Neural crest cell (in vitro differentiated cells): ENCODE data around the gene DOCK1. TPM values are rescaled to one million over a fixed set of nuclear protein-coding genes. Genes with fewer than 3 reads are reported as not detected.

Experiments used
- DNase-seq: peaks from one replicate; pipeline ENCODE4 v3.0.0; 2021; ENCODE audit warnings: low read depth, mixed read lengths, low spot score
- H3K27ac Mint-ChIP-seq: one replicate; pipeline ENCODE4 v1.8.0; 2021; ENCODE audit warnings: mild to moderate bottlenecking, mixed read lengths; ENCODE audit not compliant: unreplicated experiment
- H3K27me3 Mint-ChIP-seq: 2 replicates; pipeline ENCODE4 v1.8.0; 2021; ENCODE audit warnings: low read depth, mild to moderate bottlenecking, mixed read lengths
- H3K36me3 Mint-ChIP-seq: 2 replicates; pipeline ENCODE4 v1.8.0; 2021; ENCODE audit warnings: low read depth, mild to moderate bottlenecking, mixed read lengths
- H3K4me1 Mint-ChIP-seq: 2 replicates; pipeline ENCODE4 v1.8.0; 2021; ENCODE audit warnings: mixed read lengths
- H3K4me3 Mint-ChIP-seq: one replicate; pipeline ENCODE4 v1.8.0; 2021; ENCODE audit warnings: mild to moderate bottlenecking, mixed read lengths
- H3K9me3 Mint-ChIP-seq: 2 replicates; pipeline ENCODE4 v1.8.0; 2021; ENCODE audit warnings: mixed read lengths
- CTCF ChIP-seq: fragments of 200-600 bp; sonication (generic); conservative IDR thresholded peaks from 2 replicates; pipeline ENCODE4 v1.5.0; 2021; ENCODE audit warnings: antibody characterized with exemption, mild to moderate bottlenecking
- total RNA-seq: library from RNA; stranded (reverse); gene quantifications from 2 replicates; pipeline ENCODE4 v1.2.1, GENCODE V29; 2021

DOCK1 gene
- total RNA-seq, 1 donor from 2014 or later: 55.8 TPM

- Mint-ChIP-seq H3K27ac (no peak overlapping the region), H3K27me3 (no peaks in the 10 kb centered on the region)
Observed at GRCh38 chr10:126924180-126924914, 19.1 kb downstream of the DOCK1 start.

GRCh38 chr10:126924915-126925300 lies 19.7 kb downstream of the DOCK1 start:
- Mint-ChIP-seq H3K27ac (no peak overlapping the region), H3K4me3 (no peak overlapping the region), H3K9me3 (no peaks in the 10 kb centered on the region), H3K27me3 (no peaks in the 10 kb centered on the region), H3K36me3 (peaks cover 10% of the 10 kb centered on the region), H3K4me1 (peaks cover 8% of the 10 kb centered on the region)
- no peak for TF ChIP-seq CTCF
- DNase-seq: no peak

More at GRCh38 chr10:126924180-126924914, 19.1 kb downstream of the DOCK1 start:
- no peak overlapping the region for H3K4me3 Mint-ChIP-seq
- H3K9me3 Mint-ChIP-seq: no peaks in the 10 kb centered on the region
- no peak for TF ChIP-seq CTCF
- H3K4me1 Mint-ChIP-seq: peaks cover 14% of the 10 kb centered on the region
- no peak for DNase-seq
- H3K36me3 Mint-ChIP-seq: peaks cover 7% of the 10 kb centered on the region

- peaks cover 4% of the 10 kb centered on the region for H3K4me1 Mint-ChIP-seq
- TF ChIP-seq CTCF: no peak
- no peak overlapping the region for H3K27ac Mint-ChIP-seq
Observed at GRCh38 chr10:126926568-126926967, 21.3 kb downstream of the DOCK1 start.

GRCh38 chr10:126927799-126928198 lies 22.6 kb downstream of the DOCK1 start:
- Mint-ChIP-seq H3K27ac (no peak overlapping the region), H3K36me3 (peaks cover 12% of the 10 kb centered on the region), H3K4me1 (peaks cover under 1% of the 10 kb centered on the region), H3K9me3 (no peaks in the 10 kb centered on the region), H3K4me3 (no peak overlapping the region), H3K27me3 (no peaks in the 10 kb centered on the region)
- DNase-seq: no peak
- TF ChIP-seq CTCF: no peak

More at GRCh38 chr10:126926568-126926967, 21.3 kb downstream of the DOCK1 start:
- H3K36me3 Mint-ChIP-seq: peaks cover 12% of the 10 kb centered on the region
- no peaks in the 10 kb centered on the region for H3K27me3 Mint-ChIP-seq
- no peaks in the 10 kb centered on the region for H3K9me3 Mint-ChIP-seq
- H3K4me3 Mint-ChIP-seq: no peak overlapping the region
- no peak for DNase-seq

- H3K4me1 Mint-ChIP-seq: peaks cover 5% of the 10 kb centered on the region
- no peaks in the 10 kb centered on the region for H3K9me3 Mint-ChIP-seq
- peak overlapping the region; percentile 57 for H3K27ac Mint-ChIP-seq
- TF ChIP-seq CTCF: no peak
- no peaks in the 10 kb centered on the region for H3K27me3 Mint-ChIP-seq
- DNase-seq: no peak
- H3K36me3 Mint-ChIP-seq: peaks cover 12% of the 10 kb centered on the region
- no peak overlapping the region for H3K4me3 Mint-ChIP-seq
Observed at GRCh38 chr10:126928274-126928673, 23.0 kb downstream of the DOCK1 start.
